ENCODE results near the gene ERICH3.

Gene ERICH3

DNA sequence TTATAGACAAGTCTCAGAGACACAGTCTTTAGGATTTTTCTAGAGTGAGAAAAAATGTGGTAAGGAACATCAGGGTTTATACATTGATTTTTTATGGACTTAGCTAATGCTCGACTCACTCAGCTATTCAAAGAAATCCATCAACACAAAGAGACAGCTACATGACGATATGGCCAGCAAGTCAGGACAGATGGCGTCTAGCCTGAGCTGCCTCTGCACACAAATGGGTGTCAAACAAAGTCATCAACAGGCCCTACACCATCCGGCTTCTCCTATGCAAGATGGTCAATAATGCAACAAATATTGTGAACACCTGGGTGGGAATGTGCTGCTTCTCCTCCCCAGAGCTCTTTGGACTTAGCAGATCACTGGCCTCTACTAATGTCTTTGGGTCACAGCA, 13.3 kb upstream of the ERICH3 start:
- no peaks in the 10 kb centered on the region for H3K27me3 ChIP-seq (ENCODE audit: insufficient read depth, poor library complexity, severe bottlenecking)
- H3K4me3 ChIP-seq (replicated peaks; ENCODE audit: insufficient read depth, low read length): no peak overlapping the region
- H3K27ac ChIP-seq (replicated peaks): no peak overlapping the region
- DNase-seq (ENCODE audit: low read depth in 1 of 2, low spot score in 1 of 2): no peak
- no peak for TF ChIP-seq POLR2AphosphoS5 (IDR thresholded peaks at IDR 0.05; ENCODE audit: low read depth)
- no peak for TF ChIP-seq SPI1 (IDR thresholded peaks at IDR 0.05; ENCODE audit: borderline replicate concordance, low read depth)
- TF ChIP-seq, protein P1, sequence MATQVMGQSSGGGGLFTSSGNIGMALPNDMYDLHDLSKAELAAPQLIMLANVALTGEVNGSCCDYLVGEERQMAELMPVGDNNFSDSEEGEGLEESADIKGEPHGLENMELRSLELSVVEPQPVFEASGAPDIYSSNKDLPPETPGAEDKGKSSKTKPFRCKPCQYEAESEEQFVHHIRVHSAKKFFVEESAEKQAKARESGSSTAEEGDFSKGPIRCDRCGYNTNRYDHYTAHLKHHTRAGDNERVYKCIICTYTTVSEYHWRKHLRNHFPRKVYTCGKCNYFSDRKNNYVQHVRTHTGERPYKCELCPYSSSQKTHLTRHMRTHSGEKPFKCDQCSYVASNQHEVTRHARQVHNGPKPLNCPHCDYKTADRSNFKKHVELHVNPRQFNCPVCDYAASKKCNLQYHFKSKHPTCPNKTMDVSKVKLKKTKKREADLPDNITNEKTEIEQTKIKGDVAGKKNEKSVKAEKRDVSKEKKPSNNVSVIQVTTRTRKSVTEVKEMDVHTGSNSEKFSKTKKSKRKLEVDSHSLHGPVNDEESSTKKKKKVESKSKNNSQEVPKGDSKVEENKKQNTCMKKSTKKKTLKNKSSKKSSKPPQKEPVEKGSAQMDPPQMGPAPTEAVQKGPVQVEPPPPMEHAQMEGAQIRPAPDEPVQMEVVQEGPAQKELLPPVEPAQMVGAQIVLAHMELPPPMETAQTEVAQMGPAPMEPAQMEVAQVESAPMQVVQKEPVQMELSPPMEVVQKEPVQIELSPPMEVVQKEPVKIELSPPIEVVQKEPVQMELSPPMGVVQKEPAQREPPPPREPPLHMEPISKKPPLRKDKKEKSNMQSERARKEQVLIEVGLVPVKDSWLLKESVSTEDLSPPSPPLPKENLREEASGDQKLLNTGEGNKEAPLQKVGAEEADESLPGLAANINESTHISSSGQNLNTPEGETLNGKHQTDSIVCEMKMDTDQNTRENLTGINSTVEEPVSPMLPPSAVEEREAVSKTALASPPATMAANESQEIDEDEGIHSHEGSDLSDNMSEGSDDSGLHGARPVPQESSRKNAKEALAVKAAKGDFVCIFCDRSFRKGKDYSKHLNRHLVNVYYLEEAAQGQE (IDR thresholded peaks at IDR 0.05; ENCODE audit: insufficient replicate concordance, low read depth): no peak
- TF ChIP-seq GABPA (IDR thresholded peaks at IDR 0.05; ENCODE audit: low read depth): no peak
- TF ChIP-seq, protein P2, sequence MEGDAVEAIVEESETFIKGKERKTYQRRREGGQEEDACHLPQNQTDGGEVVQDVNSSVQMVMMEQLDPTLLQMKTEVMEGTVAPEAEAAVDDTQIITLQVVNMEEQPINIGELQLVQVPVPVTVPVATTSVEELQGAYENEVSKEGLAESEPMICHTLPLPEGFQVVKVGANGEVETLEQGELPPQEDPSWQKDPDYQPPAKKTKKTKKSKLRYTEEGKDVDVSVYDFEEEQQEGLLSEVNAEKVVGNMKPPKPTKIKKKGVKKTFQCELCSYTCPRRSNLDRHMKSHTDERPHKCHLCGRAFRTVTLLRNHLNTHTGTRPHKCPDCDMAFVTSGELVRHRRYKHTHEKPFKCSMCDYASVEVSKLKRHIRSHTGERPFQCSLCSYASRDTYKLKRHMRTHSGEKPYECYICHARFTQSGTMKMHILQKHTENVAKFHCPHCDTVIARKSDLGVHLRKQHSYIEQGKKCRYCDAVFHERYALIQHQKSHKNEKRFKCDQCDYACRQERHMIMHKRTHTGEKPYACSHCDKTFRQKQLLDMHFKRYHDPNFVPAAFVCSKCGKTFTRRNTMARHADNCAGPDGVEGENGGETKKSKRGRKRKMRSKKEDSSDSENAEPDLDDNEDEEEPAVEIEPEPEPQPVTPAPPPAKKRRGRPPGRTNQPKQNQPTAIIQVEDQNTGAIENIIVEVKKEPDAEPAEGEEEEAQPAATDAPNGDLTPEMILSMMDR (IDR thresholded peaks at IDR 0.05; ENCODE audit: insufficient read depth, low read length): no peak

DNA sequence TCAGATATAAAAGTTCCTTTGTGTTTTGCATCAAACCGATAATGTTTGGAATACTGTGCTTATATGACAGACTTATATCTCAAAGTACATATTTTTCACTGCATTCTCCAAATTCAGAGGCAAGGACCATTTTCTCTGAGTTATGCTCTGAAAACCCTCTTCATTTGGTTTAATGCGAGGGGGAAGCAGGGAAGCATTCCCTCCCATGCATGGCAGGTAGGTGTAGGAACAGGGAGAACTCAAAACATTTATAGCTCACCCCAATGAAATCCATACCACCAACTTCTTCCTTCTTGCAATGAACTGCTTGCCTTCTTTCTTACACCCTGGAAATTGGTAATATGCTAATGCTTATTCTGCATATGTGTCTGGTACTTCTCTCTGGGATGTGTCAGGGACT, 10.7 kb upstream of the ERICH3 start:
- TF ChIP-seq, protein P1 (IDR thresholded peaks at IDR 0.05; ENCODE audit: insufficient replicate concordance, low read depth): no peak
- no peak for TF ChIP-seq SPI1 (IDR thresholded peaks at IDR 0.05; ENCODE audit: borderline replicate concordance, low read depth)
- TF ChIP-seq GABPA (IDR thresholded peaks at IDR 0.05; ENCODE audit: low read depth): no peak
- TF ChIP-seq POLR2AphosphoS5 (IDR thresholded peaks at IDR 0.05; ENCODE audit: low read depth): no peak
- TF ChIP-seq, protein P2 (IDR thresholded peaks at IDR 0.05; ENCODE audit: insufficient read depth, low read length): no peak
- no peak overlapping the region for H3K4me3 ChIP-seq (replicated peaks; ENCODE audit: insufficient read depth, low read length)
- no peak for DNase-seq (ENCODE audit: low read depth in 1 of 2, low spot score in 1 of 2)
- no peaks in the 10 kb centered on the region for H3K27me3 ChIP-seq (ENCODE audit: insufficient read depth, poor library complexity, severe bottlenecking)
- no peak overlapping the region for H3K27ac ChIP-seq (replicated peaks)

DNA sequence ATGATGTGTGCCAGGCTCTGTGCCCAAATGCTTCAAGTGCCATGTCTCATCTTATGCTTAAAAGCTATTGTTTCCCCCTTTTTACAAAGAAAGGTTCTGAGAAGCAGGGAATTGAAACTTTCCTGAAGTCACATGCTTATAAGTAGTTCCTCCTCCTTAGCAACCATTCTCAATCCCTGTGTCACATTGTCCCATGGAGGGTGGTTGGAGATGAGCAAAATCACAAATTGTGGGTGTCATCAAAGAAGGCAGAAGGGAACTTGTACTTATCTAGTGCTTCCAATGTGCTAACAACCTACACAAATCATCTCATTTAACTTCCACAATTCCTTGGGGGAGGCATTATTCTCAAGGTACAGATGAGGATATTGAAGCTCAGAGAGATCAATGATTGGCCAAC, 10.1 kb upstream of the ERICH3 start:
- TF ChIP-seq, protein P1 (IDR thresholded peaks at IDR 0.05; ENCODE audit: insufficient replicate concordance, low read depth): no peak
- no peak for TF ChIP-seq POLR2AphosphoS5 (IDR thresholded peaks at IDR 0.05; ENCODE audit: low read depth)
- TF ChIP-seq GABPA (IDR thresholded peaks at IDR 0.05; ENCODE audit: low read depth): no peak
- TF ChIP-seq, protein P2 (IDR thresholded peaks at IDR 0.05; ENCODE audit: insufficient read depth, low read length): no peak
- no peak for TF ChIP-seq SPI1 (IDR thresholded peaks at IDR 0.05; ENCODE audit: borderline replicate concordance, low read depth)
- no peaks in the 10 kb centered on the region for H3K27me3 ChIP-seq (ENCODE audit: insufficient read depth, poor library complexity, severe bottlenecking)
- no peak overlapping the region for H3K4me3 ChIP-seq (replicated peaks; ENCODE audit: insufficient read depth, low read length)
- no peak for DNase-seq (ENCODE audit: low read depth in 1 of 2, low spot score in 1 of 2)
- no peak overlapping the region for H3K27ac ChIP-seq (replicated peaks)
